ENCODE results near the gene ARF1.
A peak's percentile ranks its signal among the peaks of the same experiment; 100 is the strongest.

Gene ARF1

DNA sequence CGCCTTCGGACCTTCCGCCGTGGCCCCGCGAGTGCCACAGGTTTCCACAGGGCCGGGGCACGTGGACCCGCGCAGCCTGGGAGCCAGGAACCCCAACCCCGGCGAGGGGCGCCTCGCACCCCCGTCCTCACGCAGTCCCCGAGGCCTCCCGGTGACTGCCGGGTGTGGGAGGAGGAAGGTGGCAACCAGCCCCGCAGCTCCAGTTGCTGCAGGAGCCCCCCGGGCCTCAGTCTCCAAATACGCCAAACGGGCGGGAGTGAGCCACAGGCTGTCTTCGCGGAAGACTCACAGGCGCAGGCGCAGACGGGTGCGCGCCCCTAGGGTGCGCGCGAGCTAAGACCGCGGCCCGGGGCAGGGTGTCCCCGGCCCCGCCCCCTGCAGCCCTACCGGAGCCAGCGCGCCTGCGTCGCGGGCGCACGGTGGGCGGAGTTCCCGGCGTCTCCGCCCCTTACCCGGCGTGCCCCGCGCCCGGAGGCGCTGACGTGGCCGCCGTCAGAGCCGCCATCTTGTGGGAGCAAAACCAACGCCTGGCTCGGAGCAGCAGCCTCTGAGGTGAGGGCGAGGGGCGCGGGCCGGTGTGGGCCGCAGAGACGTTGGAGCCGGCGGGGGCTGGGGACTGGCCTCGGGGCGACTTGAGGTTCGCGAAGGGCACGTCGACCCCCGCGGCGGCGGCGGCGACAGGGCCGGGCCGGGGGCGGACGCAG, at the start of gene ARF1:
Gene ARF1, plus strand, starts transcription at position 495 of the 704 bp plus-strand sequence. CDS start 14,407 bp downstream, outside the sequence.
- peak; percentile 80 to 86 for DNase-seq

DNA sequence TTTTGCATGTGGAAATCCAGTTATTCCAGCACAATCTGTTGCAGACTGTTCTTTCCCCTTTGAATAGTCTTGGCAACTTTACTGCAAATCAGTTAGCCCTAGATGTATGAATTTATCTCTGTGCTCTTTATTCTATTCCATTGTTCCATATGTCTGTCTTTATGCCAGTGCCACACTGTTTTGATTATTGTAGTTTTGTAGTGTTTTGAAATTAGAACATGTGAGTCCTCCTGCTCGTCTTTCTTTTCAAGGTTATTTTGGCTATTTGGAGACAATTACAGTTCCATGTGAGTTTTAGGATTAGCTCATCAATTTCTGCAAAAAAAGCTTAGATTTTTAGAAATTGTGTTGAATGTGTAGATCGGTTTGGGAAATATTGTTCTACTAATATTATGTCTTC, 49.1 kb upstream of the ARF1 start:
- no peak for DNase-seq

DNA sequence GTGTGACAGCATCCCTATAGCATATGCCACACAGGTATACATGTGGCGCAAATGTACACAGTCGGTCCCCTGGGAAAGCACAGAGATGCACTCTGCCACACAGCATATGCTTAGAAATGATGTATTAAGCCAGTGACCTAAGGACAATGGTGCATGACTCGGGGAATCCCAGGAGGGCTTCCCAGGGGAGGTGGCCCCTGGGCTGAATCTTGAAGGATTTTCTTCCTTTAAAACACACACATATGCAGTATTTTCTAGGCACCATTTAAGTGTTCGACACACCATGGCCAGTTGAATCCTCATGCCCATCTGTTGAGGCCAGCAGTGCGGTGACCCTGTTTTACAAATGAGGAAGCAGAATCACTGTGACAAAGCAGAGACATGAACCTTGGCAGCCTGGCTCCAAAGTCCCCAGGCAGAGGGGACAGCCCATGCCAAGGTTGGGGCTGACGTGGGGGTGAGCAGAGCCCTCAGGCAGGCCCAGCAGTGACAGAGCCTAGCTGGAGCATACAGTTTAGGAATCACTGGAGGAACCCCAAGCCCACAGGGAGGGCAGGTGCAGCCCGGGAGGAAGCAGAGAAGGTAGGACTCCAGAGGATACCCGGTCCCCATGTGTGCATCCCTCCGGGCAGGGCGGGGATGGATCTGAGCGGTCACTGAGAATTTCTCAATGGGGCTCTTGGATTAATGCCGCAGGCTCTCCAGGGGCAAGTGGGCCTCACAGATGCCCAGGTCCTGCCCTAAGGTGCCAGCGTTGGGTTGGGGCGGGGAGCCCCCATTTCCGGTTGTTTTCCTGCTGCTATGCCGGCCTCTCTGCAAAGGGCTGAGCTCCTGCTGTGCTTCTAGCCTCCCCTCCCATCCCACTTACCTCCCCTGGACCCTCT, 47.3 kb upstream of the ARF1 start:
- DNase-seq, result no peak

DNA sequence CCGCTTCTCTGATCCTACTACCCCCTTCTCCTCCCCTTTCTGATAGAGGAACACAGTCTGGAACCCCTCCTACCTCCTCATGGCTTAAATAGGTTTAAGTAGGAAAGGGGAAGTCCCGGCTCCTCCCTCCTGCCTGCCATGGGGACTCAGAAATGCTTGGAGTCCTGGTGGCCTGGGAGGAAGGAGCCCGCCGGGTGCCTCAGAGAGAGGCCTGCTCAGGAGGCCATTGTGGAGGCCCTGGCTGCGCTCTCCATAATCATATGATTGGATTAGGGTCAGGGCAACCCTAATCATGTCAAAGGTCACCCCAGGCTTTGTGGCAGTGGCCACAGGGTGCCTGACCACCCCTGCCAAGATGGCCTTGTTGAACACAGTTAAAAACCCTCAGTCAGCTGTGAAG, 46.7 kb upstream of the ARF1 start:
- DNase-seq, result no peak

DNA sequence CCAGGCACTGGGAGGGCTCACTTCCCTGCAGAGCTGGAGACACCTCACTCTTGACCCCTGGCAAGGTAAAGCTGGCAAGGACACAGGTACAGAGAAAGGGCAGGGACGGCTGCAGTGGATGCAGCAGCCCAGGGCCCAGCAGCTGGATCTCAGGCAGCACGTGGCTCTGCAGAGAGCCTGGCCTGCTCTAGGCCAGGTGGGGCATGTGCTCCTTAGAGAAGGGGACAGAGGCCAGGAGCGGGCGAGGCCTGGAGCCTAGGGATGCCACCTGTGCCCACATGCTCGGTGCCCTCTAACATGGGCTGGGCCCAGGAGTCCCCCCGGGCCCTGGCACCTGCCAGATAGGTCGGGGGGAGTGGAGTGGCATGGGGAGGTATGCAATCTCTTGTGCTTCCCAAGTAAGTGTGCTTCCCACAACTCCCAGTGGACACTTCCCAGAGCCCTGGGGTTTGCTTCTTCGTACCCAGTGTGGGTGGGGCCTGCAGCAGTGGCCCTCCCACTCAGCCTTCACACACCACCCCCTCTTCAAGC, 45.7 kb upstream of the ARF1 start:
- no peak for DNase-seq

DNA sequence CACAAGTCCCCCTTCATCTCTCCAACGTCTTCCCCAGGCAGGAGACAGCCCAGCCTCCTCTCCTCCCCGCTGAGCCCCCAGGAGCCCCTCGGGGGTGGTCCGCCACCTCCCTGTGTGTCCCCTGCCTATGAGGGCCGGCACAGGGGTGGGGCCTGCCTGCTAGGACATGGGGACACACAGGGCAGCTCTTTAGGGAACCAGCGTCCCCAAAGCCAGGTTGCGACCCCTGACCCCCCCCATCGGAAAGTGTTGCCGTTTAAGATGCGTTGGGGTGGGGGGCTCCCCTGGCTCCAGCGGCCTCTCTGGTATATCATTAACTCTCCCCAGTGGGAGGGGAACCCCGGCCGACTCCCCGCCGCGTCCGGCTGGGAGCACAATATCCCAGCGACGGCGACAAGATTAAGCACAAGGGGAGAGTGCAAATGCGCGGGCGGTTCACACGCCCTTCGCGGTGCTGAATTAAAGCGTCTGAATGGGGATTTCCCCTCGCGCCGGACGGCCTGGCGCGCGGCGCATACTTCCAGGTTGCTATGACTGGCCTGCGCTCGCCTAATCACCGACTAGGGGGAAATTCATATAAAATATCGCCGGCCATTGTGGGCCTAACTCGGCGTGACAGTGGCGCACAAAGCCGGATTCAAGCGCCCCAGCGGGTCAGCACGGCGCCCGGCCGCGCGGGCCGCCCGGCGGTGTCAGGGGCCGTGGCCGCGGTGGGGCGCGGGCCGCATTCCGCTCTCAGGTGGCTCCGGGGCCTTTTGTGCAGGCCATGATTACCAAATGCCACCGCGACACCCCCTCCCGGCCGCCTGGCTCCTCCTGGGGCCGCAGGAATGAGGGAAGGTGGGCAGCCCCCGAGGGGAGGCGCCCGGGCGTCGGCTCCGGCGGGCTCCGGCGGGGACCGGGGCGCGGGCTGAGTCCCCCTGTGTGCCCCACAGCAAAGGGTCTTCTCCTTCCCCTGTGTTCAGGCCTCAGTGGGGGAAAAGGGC, 44.8 kb upstream of the ARF1 start:
- no peak for DNase-seq

DNA sequence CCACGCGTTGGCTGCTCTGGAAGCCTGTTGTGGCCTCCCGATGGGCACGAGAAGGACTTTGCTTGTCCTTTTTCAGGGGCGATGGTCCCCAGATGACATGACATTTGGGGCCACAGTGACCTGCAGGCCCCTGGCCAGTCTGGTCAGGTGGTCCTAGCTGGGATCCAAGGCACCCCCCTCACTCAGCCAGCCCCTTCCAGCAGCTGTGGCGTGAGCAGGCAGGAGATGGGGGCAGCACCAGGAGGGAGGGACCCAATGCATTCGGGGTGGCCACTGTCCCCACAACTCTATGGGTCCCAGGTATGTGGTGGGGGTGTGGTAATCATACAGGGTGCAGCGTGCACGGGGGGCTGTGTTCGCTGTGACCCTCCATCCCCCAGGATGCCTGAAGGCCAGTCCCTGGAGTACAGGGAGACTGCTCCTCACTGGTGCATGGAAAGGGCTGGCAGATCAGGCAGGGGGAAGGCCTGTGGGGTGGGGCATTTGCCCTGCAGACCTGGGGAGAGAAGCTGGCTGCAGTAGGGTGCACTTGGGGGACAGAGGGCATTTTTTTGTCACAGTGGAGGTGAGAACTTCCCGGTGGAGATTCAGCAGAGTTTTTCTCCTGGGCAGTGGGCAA, 44.0 kb upstream of the ARF1 start:
- no peak for DNase-seq

DNA sequence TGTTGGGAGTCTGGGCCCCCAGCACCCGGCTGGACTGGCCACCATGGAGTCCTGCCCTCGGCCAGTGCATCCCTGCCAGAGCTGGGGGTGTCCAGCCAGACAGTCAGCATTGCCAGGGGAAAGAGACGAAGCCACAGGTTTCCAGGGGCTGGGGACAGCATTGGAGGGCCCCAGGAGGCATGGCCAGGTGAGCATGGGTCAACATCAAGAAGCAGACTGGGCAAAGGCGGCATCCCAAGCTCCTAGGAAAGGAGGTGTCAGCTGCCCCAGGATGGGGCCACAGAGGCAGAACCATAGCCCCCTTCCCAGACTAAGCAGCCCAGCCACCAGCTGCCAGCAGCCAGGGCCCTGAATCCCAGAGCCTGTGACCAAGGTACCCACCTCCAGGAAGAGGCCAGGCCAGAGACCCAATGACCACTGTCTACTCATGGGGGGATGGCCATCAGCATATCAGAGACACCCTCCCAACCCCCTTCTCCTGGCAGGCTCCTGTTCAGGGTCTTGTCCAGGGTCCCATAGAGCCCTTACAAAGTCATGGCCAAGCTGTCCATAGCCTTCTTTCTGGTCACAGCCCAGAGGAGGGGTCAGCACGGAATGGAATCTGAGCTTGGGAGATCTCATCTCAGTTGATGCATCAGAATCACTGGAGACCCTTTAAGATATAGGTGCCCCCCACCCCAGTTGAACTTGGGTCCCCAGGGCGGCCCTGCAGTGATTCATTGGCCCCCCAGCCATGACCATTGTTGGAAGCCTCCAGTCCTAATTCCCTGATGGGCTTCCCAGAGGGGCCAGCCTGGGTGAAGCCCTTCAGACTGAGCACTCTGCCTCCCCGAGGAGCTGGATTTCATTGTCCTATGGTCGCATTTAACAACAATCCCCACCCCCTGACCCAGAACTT, 43.3 kb upstream of the ARF1 start:
- no peak for DNase-seq

DNA sequence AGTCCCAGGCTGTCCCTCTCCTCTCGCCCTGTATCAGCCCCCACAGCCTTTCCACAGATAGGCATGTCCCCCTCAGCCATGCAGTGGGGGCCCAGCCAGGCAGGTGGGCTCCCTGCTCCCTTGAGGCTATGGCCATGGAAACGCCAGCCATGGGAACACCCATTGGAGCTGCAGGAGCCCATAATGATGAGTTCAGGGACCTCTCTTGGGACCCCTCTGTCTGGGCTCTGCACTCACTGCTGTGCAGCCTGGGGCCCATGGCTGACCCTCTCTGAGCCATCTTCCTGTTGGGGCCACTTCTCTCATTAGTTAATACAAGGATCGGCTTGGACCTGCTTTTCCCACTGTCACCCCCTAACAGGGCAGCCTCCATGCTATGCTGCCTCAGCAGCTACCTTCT, 42.5 kb upstream of the ARF1 start:
- DNase-seq, result no peak

DNA sequence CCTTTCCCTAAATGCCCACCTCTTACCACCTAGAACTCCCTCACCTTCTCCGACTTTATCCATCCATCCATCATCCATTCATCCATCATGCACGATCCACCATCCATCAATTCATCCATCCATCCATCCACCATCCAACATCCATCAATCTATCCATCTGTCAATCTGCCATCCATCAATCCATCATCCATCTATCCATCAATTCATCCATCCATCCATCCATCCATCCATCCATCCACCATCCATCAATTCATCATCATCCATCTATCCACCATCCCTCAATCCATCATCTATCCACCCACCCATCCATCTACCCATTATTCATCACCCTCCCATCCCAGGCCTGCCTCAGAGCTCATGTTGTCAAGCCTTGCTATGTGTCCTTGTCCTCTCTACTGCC, 41.2 kb upstream of the ARF1 start:
- DNase-seq, result no peak

DNA sequence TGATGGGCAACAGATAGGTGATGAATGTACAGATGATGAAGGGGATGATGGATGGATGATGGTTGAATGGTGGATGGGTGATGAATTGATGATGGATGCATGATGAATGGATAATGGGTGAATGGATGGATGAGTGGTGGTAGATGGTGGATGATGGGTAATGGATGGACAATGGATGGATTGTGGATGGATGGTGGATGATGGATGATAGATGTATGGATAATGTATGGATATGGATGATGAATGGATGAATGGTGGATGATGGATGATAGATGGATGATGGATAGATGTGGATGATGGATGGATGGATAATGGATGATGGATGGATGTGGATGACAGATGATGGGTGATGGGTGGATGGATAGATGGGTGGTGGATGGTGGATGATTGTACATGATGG, 40.0 kb upstream of the ARF1 start:
- DNase-seq, result no peak

DNA sequence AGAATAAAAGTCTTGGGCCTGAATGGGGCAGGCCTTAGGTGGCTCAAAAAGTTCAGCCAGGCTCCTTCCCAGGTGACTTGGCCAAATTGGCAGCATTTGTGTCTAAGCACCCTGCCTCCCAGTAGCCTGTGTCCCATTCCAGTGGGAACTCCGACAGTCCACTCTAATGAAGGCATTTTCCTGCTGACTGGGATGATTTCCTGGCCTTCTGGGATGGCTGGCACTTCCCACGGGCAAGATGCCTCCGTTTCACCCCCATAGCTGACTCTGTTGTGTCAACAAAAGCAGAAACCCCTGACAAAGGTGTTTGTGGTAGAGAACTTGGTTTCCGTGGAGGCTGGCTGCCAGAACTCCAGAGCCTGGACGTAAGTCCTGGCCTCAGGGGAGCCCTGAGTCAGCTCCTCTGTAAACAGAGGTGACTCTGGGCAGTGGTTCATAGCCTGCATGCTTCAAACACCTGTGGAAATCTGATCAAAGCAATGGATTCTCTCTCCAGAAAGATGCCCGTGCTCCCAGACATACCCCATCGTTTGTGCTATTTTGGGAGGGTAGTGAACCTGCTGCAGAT, 39.1 kb upstream of the ARF1 start:
- DNase-seq, result no peak

DNA sequence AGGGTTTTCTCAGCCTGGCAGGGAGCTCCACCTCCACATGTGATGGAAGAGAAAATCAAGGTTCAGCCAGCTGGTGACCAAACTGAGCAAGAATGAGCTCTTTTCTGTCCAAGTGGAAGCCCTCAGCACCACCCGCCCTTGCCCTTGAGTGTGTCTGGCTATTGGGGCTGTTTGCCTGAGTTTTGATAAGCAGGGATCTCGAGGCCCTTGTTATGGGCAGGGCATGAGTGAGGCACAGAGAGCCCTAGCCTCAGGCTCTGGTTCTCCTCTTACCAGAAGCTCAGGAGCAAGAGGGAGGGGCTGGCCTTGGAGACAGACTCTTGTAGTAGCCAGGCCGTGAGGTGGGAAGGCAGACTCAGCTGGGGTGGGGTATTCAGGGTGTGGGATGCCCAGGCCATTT, 37.5 kb upstream of the ARF1 start:
- no peak for DNase-seq

DNA sequence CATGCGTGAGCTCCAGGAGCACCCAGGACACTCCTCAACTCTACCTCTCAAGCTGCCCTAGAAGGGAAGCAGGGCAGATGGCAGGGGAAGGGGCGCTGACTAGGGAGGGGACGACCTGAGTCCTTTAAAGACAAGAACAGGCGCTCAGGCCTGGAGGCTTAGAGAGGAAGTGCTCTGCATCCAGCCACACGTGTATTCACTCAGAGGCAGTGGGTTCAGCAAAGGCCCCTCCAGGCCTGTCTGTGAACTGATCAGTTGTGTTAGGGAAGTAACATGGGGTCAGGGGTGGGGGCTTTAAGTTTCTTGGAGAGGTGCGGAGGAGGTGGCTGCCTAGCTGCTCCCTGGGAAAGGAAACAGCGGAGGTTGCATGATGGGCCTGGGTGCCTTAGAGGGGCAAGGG, 37.1 kb upstream of the ARF1 start:
- no peak for DNase-seq

DNA sequence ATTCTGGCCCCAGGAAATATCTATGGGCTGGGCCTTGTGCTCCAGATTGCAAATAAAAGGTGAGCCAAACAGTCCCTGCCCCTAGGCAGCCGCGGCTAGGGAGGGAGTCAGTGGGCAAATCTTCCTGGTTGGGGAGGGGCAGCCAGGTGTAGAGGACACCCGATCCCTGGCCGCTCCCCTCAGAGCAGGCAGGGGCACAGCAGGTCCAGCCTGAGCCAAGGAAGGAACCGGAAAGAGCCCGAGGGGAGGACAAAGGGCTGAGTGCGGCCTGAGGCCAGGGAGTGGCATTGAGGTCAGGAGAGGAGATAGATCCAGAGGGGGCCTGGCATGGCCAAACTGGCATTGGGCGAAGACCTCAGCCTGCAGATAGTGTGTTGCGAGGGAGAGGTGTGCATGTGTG, 36.6 kb upstream of the ARF1 start:
- no peak for DNase-seq

DNA sequence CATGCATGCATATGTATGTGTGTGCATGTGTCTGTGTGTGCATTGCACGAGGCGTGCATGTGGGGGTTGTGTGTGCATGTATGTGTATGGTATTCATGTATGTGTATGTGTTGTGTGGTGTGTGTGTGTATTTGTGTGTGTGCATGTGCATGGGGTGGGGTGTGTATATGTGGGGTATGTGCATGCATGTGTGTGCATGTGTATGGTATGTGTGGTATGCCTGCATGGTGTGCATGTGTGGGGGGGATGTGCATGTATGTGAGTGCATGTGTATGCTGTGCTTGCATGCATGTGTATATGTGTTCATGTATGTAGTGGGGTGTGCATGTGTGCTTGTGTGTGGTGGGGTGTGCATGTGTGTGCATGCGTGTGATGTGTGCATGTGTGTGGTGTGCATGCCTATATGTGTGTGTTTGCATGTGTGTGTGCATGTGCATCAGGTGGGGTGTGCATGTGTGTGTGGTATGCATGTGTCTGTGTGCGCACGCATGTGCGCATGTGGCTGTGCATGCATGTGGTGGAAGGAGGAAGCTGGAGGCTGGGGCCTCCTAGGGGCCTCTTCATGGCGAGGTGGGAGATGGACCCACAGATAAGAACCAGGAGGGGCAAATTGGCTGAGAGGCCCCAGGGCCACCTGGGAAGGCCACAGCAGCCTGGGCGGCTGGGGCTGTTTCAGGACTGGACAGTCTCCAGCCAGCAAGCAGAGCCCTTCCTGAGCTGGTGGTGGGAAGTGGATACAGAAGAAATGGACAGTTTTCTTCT, 35.9 kb upstream of the ARF1 start:
- DNase-seq, result no peak

DNA sequence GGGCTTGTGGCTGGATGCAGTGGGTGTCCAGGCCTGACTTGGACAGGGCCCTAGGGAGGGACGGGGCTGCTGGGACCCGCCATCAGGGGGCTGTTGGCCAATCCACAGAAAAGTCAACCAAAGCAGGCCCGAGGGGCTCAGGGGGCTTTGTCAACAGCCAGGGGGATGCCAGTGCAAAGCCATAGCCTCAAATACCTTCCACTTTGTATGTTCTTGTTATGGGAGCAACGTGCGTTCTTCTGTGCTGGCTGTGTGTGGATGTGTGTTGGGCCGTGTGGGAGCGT, 35.4 kb upstream of the ARF1 start:
- no peak for DNase-seq

DNA sequence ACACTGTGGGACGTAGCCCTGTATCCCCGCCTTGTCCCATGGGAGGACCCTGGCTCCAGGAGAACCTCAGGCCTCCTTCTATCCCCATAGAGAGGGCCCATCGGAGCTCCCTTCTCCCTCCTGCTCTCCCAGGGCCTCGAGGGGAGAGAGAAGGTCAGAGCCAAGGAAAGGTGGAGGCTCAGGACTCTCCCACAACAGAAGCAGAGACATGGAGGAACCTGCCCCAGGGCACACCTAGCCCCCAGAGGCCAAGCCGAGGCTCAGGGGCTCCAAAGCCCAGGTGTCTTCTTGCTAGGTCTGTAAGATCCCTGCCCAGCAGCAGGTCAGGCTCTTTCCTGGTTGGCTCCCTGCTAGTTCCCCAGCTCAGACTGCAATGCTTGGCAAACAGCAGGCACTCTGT, 34.4 kb upstream of the ARF1 start:
- DNase-seq, result no peak

DNA sequence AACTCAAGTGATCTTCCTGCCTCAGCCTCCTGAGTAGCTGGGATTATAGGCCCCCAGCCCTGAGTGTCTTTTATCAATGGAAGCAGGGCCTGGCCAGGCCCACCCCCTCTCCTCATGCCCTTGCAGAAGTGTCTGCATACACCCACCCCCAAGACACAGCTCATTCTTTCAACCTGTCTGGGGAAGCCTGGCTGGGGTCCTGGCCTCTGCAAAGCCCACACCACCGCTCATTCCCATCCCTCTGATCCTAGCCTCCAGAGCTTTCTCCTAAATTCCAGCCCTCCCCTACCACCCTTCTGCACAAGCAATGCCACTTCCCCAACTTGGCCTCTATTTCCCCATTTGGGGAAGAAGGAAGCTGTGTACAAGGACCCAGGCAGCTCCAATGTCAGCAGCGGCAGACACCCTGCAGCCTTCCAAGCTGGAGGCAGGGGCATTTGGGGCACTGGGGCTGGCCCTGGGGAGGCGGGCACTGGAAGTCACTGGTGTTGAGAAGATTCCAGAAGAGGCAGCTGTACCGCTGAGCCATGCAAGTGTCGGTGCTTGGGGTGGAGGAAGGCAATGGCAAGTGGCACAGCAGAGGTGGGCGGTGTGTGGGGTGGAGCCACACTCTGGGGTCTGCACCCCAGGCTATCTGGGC, 33.7 kb upstream of the ARF1 start:
- DNase-seq, result no peak
